ENCODE data around the gene ARSG. TPM values are rescaled to one million over a fixed set of nuclear protein-coding genes. Genes with fewer than 3 reads are reported as not detected.

Gene ARSG
- total and polyA plus RNA-seq, 2 of the 13 experiments (the other 11 are each of a cell fraction or from before 2014, with no cell fraction given), result 3.7 to 15.2 TPM

GRCh38 chr17:68291836-68292688, 767 bp downstream of the ARSG start (continued):
- TF ChIP-seq, protein P1, sequence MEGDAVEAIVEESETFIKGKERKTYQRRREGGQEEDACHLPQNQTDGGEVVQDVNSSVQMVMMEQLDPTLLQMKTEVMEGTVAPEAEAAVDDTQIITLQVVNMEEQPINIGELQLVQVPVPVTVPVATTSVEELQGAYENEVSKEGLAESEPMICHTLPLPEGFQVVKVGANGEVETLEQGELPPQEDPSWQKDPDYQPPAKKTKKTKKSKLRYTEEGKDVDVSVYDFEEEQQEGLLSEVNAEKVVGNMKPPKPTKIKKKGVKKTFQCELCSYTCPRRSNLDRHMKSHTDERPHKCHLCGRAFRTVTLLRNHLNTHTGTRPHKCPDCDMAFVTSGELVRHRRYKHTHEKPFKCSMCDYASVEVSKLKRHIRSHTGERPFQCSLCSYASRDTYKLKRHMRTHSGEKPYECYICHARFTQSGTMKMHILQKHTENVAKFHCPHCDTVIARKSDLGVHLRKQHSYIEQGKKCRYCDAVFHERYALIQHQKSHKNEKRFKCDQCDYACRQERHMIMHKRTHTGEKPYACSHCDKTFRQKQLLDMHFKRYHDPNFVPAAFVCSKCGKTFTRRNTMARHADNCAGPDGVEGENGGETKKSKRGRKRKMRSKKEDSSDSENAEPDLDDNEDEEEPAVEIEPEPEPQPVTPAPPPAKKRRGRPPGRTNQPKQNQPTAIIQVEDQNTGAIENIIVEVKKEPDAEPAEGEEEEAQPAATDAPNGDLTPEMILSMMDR (CRISPR knock-in tag; IDR thresholded peaks at IDR 0.05), result peak; percentile 49
- TF ChIP-seq THYN1 (CRISPR knock-in tag; IDR thresholded peaks at IDR 0.05; ENCODE audit: borderline replicate concordance, low read depth), result 0 out of 2 replicates have a peak, but pooled peaks have one; percentile 11
- TF ChIP-seq SETDB1 (CRISPR knock-in tag; IDR thresholded peaks at IDR 0.05; ENCODE audit: borderline replicate concordance), result no peak
- TF ChIP-seq, protein P2, sequence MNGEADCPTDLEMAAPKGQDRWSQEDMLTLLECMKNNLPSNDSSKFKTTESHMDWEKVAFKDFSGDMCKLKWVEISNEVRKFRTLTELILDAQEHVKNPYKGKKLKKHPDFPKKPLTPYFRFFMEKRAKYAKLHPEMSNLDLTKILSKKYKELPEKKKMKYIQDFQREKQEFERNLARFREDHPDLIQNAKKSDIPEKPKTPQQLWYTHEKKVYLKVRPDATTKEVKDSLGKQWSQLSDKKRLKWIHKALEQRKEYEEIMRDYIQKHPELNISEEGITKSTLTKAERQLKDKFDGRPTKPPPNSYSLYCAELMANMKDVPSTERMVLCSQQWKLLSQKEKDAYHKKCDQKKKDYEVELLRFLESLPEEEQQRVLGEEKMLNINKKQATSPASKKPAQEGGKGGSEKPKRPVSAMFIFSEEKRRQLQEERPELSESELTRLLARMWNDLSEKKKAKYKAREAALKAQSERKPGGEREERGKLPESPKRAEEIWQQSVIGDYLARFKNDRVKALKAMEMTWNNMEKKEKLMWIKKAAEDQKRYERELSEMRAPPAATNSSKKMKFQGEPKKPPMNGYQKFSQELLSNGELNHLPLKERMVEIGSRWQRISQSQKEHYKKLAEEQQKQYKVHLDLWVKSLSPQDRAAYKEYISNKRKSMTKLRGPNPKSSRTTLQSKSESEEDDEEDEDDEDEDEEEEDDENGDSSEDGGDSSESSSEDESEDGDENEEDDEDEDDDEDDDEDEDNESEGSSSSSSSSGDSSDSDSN (CRISPR knock-in tag; IDR thresholded peaks at IDR 0.05), result peak; percentile 90
- peak; percentile 69 for TF ChIP-seq ZNF317 (CRISPR knock-in tag; IDR thresholded peaks at IDR 0.05)
- no peak for TF ChIP-seq ISX (CRISPR knock-in tag; conservative IDR thresholded peaks at IDR 0.05)
- peak; percentile 75; the same call in 1 of the 2 replicates for TF ChIP-seq KMT2A (CRISPR knock-in tag; IDR thresholded peaks at IDR 0.05)
- TF ChIP-seq ZNF24 (IDR thresholded peaks at IDR 0.05), result no peak
- peak; percentile 84 for TF ChIP-seq ZNF546 (CRISPR knock-in tag; conservative IDR thresholded peaks at IDR 0.05)
- no peak for TF ChIP-seq HOXD1 (CRISPR knock-in tag; IDR thresholded peaks at IDR 0.05)
- TF ChIP-seq GZF1 (CRISPR knock-in tag; IDR thresholded peaks at IDR 0.05), result peak; percentile 76; the same call in 1 of the 2 replicates
- TF ChIP-seq CBX5 (CRISPR knock-in tag; IDR thresholded peaks at IDR 0.05; ENCODE audit: borderline replicate concordance), result peak; percentile 42; the same call in 1 of the 2 replicates
- peak; percentile 53; the same call in 1 of the 2 replicates for TF ChIP-seq BCL6 (CRISPR knock-in tag; IDR thresholded peaks at IDR 0.05)
- no peak for TF ChIP-seq ZNF674 (CRISPR knock-in tag; IDR thresholded peaks at IDR 0.05; ENCODE audit: low read depth)
- 0 out of 2 replicates have a peak, but pooled peaks have one; percentile 18 for TF ChIP-seq ZNF616 (CRISPR knock-in tag; IDR thresholded peaks at IDR 0.05; ENCODE audit: low read depth)
- TF ChIP-seq, protein P3, sequence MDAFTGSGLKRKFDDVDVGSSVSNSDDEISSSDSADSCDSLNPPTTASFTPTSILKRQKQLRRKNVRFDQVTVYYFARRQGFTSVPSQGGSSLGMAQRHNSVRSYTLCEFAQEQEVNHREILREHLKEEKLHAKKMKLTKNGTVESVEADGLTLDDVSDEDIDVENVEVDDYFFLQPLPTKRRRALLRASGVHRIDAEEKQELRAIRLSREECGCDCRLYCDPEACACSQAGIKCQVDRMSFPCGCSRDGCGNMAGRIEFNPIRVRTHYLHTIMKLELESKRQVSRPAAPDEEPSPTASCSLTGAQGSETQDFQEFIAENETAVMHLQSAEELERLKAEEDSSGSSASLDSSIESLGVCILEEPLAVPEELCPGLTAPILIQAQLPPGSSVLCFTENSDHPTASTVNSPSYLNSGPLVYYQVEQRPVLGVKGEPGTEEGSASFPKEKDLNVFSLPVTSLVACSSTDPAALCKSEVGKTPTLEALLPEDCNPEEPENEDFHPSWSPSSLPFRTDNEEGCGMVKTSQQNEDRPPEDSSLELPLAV (CRISPR knock-in tag; conservative IDR thresholded peaks at IDR 0.05; ENCODE audit: low read depth), result no peak
- peak; percentile 21; the same call in 1 of the 2 replicates for TF ChIP-seq SMAD9 (CRISPR knock-in tag; IDR thresholded peaks at IDR 0.05)
- no peak for TF ChIP-seq PAF1 (CRISPR knock-in tag; IDR thresholded peaks at IDR 0.05)
- TF ChIP-seq CENPX (CRISPR knock-in tag; IDR thresholded peaks at IDR 0.05), result no peak
- TF ChIP-seq ARID2 (CRISPR knock-in tag; IDR thresholded peaks at IDR 0.05; ENCODE audit: borderline replicate concordance), result peak; percentile 47; the same call in 1 of the 2 replicates
- TF ChIP-seq SNAI1 (CRISPR knock-in tag; IDR thresholded peaks at IDR 0.05; ENCODE audit: borderline replicate concordance), result peak; percentile 91; the same call in 1 of the 2 replicates
- no peak for TF ChIP-seq NONO (IDR thresholded peaks at IDR 0.05)
- TF ChIP-seq NONO (CRISPR knock-in tag; conservative IDR thresholded peaks at IDR 0.05), result peak; percentile 75
- TF ChIP-seq SP4 (CRISPR knock-in tag; IDR thresholded peaks at IDR 0.05), result peak; percentile 68
- TF ChIP-seq NCOR1 (IDR thresholded peaks at IDR 0.05; ENCODE audit: borderline replicate concordance, low read length), result no peak; the same call in 1 of the 2 replicates
